ENCODE data around the gene ARMC9.

ARMC9 gene

DNA sequence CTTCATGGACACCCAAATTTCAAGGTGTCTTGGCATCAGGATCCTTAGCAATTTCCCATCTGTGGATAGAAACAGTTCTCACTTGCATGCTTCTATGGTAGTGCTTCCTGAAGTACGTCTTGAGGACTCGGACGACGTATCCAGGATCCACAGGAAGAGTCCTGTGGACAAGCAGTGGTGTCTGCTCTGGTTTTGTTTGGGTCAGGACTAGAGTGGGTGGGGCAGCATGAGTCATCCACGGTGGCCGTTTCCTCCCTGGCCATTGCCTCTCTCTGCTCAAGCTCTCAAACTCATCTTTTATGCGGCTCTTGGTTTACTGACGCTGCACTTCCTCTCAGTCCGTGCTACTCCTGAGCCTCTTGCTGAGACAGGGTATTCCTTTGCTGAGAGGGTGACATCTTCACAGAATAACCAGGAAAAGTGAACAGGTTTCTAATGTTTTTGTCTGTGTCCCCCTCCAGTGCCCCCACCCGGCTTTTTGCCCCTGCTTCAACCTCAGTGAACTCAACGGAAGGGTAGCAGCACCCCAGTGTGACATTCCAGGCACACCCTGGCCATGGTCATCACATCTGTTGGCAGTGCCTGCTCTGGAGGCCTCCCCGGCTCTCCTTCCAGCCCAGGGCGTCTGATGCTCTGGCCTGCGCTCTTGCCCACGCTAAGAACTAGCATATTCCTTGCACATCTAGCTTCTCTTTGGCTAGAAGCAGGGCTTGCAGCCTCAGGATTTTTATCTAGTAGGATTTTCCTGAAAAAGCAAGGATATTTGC, 62.2 kb downstream of the ARMC9 start:
- Histone ChIP-seq H3K36me3 (ENCODE audit: control insufficient read depth, insufficient read depth, low read length) (no peaks in the 10 kb centered on the region; the same call in none of the 2 replicates), H3K27me3 (replicated peaks; ENCODE audit: control insufficient read depth, insufficient read depth, low read length) (no peaks in the 10 kb centered on the region), H3K4me3 (replicated peaks; ENCODE audit: low read depth, low read length) (no peak overlapping the region)
- no peak for DNase-seq (ENCODE audit: extremely low read depth, insufficient read length)
- TF ChIP-seq, protein P1, sequence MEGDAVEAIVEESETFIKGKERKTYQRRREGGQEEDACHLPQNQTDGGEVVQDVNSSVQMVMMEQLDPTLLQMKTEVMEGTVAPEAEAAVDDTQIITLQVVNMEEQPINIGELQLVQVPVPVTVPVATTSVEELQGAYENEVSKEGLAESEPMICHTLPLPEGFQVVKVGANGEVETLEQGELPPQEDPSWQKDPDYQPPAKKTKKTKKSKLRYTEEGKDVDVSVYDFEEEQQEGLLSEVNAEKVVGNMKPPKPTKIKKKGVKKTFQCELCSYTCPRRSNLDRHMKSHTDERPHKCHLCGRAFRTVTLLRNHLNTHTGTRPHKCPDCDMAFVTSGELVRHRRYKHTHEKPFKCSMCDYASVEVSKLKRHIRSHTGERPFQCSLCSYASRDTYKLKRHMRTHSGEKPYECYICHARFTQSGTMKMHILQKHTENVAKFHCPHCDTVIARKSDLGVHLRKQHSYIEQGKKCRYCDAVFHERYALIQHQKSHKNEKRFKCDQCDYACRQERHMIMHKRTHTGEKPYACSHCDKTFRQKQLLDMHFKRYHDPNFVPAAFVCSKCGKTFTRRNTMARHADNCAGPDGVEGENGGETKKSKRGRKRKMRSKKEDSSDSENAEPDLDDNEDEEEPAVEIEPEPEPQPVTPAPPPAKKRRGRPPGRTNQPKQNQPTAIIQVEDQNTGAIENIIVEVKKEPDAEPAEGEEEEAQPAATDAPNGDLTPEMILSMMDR (IDR thresholded peaks at IDR 0.05; ENCODE audit: insufficient read depth, low read length, poor library complexity, severe bottlenecking) = no peak

DNA sequence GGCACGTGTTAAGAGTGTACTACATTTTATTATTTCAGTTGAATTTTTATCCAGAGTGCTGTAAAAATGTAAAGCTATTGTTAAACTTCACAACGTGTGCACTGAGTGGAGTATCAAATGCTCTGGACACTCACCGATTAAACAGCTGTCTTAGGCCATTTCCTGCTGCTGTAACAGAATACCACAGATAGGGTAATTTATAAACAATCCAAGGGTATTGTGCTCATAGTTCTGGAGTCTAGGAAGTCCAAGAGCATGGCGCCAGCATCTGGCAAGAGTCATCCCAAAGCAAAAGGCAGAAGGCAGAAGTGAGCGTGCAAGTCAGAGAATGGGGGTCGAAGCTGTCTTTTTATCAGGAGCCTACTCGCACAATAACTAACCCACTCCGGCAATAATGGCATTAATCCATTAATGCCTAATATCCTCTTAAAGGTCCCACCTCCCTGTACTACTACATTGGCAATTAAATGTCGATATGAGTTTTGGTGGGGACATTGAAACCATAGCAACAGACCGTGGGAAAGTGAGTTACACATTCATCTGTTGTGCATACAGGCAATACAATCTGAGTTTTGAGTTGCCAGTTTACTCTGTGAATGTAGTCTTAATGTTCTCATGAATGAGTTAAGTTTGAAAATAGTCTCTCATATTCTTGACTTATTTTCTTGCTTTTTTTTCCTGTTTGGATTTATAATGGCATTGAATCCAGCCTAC, 64.8 kb downstream of the ARMC9 start:
- TF ChIP-seq, protein P1 (IDR thresholded peaks at IDR 0.05; ENCODE audit: insufficient read depth, low read length, poor library complexity, severe bottlenecking) = no peak
- Histone ChIP-seq H3K27me3 (replicated peaks; ENCODE audit: control insufficient read depth, insufficient read depth, low read length) (no peaks in the 10 kb centered on the region), H3K36me3 (ENCODE audit: control insufficient read depth, insufficient read depth, low read length) (no peaks in the 10 kb centered on the region; the same call in none of the 2 replicates), H3K4me3 (replicated peaks; ENCODE audit: low read depth, low read length) (no peak overlapping the region)
- DNase-seq (ENCODE audit: extremely low read depth, insufficient read length) = no peak

DNA sequence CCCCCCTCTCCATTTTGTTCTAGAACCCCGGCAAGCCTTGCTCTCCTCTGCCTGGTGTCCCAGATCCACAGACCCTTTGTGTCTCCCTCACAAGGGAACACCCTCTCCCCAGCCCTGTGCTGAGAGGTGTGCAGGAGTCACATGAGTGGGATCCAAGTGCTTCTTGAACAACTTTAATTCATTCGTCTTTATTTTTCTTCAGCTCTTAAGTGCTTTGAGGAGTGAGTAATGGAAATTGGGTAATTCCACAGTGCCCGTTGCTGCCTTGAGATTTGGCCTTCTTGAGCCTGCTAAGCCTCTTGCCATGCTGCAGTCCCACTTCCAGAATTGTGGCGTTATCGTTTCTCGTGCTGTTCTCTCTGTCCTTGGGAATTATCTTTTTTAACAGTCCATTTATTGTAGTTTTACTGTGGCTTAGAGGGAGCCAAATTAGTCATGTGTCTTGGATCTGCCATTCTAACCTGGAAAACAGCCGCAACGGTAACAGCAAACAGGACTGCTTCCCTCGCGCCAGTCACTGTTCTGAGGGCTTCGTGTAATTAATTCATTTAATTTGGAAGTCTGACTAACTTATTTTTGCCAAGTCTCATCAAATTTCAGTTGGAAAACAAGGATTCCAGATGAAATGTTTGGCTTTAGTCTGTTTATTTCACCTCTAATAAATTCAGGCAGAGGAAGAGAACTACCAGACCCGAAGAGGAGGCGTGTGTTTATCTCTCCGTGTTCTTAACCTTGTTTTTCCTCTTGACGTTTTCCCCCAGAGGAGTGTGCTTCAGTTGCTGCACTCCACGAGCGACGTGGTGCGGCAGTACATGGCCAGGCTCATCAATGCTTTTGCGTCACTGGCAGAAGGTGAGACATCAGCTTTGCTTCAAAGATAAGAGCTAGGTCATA, 72.0 kb downstream of the ARMC9 start:
- Histone ChIP-seq H3K4me3 (replicated peaks; ENCODE audit: low read depth, low read length) (no peak overlapping the region), H3K27me3 (replicated peaks; ENCODE audit: control insufficient read depth, insufficient read depth, low read length) (no peaks in the 10 kb centered on the region), H3K36me3 (ENCODE audit: control insufficient read depth, insufficient read depth, low read length) (peaks cover 2% of the 10 kb centered on the region; the same call in 1 of the 2 replicates)
- TF ChIP-seq, protein P1 (IDR thresholded peaks at IDR 0.05; ENCODE audit: insufficient read depth, low read length, poor library complexity, severe bottlenecking) = no peak
- DNase-seq (ENCODE audit: extremely low read depth, insufficient read length) = no peak

DNA sequence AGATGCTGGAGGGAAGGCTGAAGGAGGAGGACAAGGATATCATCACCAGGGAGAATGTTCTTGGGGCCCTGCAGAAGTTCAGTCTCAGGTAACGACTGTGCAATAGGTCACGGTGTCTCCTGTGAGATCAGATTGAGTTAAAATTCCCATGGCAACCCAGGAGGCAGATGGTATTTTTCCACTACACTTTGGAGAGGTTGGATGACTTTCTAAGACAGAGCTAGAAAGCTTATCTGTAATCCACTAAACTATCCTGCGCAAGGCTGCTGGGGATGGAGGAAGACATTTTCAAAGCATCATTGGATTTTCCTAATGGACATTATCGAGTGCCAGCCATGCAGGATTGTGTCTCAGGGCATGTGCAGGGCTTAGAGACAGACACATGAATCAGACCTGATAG, 74.6 kb downstream of the ARMC9 start:
- Histone ChIP-seq H3K27me3 (replicated peaks; ENCODE audit: control insufficient read depth, insufficient read depth, low read length) (no peaks in the 10 kb centered on the region), H3K36me3 (ENCODE audit: control insufficient read depth, insufficient read depth, low read length) (peaks cover 2% of the 10 kb centered on the region; the same call in 1 of the 2 replicates), H3K4me3 (replicated peaks; ENCODE audit: low read depth, low read length) (no peak overlapping the region)
- no peak for DNase-seq (ENCODE audit: extremely low read depth, insufficient read length)
- TF ChIP-seq, protein P1 (IDR thresholded peaks at IDR 0.05; ENCODE audit: insufficient read depth, low read length, poor library complexity, severe bottlenecking) = no peak

DNA sequence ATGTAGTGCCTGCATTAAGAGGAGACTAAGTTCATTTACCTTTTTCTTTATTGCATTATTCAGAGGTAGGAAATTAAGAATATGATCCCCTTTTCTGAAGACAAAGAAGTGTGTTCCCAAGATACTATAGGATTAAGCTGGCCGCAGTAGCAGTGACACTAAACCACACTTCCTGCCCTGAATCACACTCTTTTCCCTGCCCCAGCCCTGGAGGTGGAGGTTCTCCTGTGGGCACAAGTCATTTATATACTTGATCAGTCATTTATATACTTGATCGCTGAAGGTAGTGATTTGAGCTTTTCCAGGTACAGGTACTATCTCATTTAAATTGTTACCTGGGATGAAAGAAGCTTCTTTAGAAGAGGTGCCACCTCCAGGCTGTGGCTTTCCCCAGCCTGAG, 78.6 kb downstream of the ARMC9 start:
- no peak for DNase-seq (ENCODE audit: extremely low read depth, insufficient read length)
- no peak overlapping the region for H3K4me3 ChIP-seq (replicated peaks; ENCODE audit: low read depth, low read length)
- H3K36me3 ChIP-seq (ENCODE audit: control insufficient read depth, insufficient read depth, low read length) = peaks cover 4% of the 10 kb centered on the region
- TF ChIP-seq, protein P1 (IDR thresholded peaks at IDR 0.05; ENCODE audit: insufficient read depth, low read length, poor library complexity, severe bottlenecking) = no peak
- H3K27me3 ChIP-seq (replicated peaks; ENCODE audit: control insufficient read depth, insufficient read depth, low read length) = no peaks in the 10 kb centered on the region

Measured in GM06990 (cell line).